ENCODE data around the gene MICU1. TPM values are rescaled to one million over a fixed set of nuclear protein-coding genes. Genes with fewer than 3 reads are reported as not detected.

MICU1 gene
- total and polyA plus RNA-seq, 2 of the 13 experiments (the other 11 are each of a cell fraction or from before 2014, with no cell fraction given), result 32.5 to 56.1 TPM

- TF ChIP-seq POGK (CRISPR knock-in tag; conservative IDR thresholded peaks at IDR 0.05) (no peak), KDM6A (CRISPR knock-in tag; IDR thresholded peaks at IDR 0.05; ENCODE audit: low read depth) (no peak), HMG20A (CRISPR knock-in tag; IDR thresholded peaks at IDR 0.05; ENCODE audit: borderline replicate concordance) (no peak), THAP7 (CRISPR knock-in tag; IDR thresholded peaks at IDR 0.05) (no peak), SOX5 (CRISPR knock-in tag; IDR thresholded peaks at IDR 0.05; ENCODE audit: borderline replicate concordance) (peak; percentile 41; the same call in 1 of the 2 replicates), AGO1 (IDR thresholded peaks at IDR 0.05; ENCODE audit: low read depth, low read length, poor library complexity, severe bottlenecking) (no peak), ZNF644 (CRISPR knock-in tag; IDR thresholded peaks at IDR 0.05; ENCODE audit: low read depth) (peak; percentile 24; the same call in 1 of the 2 replicates), ZNF503 (CRISPR knock-in tag; IDR thresholded peaks at IDR 0.05) (no peak), MXD4 (CRISPR knock-in tag; IDR thresholded peaks at IDR 0.05) (no peak), ZNF710 (CRISPR knock-in tag; IDR thresholded peaks at IDR 0.05; ENCODE audit: borderline replicate concordance) (no peak), RNF219 (CRISPR knock-in tag; IDR thresholded peaks at IDR 0.05) (no peak)
These were observed 12.9 kb upstream of the MICU1 start (continued) for GRCh38 chr10:72638586-72639440.

Measured in HepG2 (cell line).